ENCODE results near the gene RAE1. TPM values are rescaled to one million over a fixed set of nuclear protein-coding genes. Genes with fewer than 3 reads are reported as not detected.

RAE1 gene
- total RNA-seq, 2 donors from 2014 or later = 15.0 to 20.4 TPM

DNA sequence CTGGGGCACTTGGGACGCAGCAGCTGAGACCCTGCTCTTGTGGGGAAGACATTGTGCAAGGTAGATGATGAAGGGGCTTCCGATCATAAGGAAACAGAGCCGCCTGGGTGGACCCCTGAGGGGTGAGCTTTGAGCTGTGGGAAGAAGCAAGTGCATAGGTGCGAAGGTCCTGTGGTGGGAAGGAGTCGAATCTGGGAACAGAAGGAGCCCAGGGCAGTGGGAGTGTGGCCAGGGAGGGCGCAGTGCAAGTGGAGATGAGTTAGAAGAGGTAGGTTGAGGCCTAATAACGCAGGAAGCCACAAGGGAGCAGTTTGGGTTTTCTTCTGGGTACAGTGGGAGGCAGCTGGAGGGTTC, 50.5 kb downstream of the RAE1 start:
- ATAC-seq (ENCODE audit: insufficient number of reproducible peaks, low FRiP score, low read depth) = no peak
- Histone ChIP-seq H3K4me1 (ENCODE audit: control insufficient read depth in 1 of 2, low read depth in 2 of 2) (peaks cover 20 to 51% of the 10 kb centered on the region in 2 donors), H3K27me3 (replicated peaks; ENCODE audit: insufficient read depth) (no peaks in the 10 kb centered on the region), H3K9me3 (no peaks in the 10 kb centered on the region), H3K36me3 (peaks cover 47% of the 10 kb centered on the region), H3K4me3 (no peak overlapping the region), H3K27ac (no peak overlapping the region)
- TF ChIP-seq, protein P1, sequence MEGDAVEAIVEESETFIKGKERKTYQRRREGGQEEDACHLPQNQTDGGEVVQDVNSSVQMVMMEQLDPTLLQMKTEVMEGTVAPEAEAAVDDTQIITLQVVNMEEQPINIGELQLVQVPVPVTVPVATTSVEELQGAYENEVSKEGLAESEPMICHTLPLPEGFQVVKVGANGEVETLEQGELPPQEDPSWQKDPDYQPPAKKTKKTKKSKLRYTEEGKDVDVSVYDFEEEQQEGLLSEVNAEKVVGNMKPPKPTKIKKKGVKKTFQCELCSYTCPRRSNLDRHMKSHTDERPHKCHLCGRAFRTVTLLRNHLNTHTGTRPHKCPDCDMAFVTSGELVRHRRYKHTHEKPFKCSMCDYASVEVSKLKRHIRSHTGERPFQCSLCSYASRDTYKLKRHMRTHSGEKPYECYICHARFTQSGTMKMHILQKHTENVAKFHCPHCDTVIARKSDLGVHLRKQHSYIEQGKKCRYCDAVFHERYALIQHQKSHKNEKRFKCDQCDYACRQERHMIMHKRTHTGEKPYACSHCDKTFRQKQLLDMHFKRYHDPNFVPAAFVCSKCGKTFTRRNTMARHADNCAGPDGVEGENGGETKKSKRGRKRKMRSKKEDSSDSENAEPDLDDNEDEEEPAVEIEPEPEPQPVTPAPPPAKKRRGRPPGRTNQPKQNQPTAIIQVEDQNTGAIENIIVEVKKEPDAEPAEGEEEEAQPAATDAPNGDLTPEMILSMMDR (IDR thresholded peaks at IDR 0.05) = no peak
- no peak for DNase-seq (ENCODE audit: low spot score)

DNA sequence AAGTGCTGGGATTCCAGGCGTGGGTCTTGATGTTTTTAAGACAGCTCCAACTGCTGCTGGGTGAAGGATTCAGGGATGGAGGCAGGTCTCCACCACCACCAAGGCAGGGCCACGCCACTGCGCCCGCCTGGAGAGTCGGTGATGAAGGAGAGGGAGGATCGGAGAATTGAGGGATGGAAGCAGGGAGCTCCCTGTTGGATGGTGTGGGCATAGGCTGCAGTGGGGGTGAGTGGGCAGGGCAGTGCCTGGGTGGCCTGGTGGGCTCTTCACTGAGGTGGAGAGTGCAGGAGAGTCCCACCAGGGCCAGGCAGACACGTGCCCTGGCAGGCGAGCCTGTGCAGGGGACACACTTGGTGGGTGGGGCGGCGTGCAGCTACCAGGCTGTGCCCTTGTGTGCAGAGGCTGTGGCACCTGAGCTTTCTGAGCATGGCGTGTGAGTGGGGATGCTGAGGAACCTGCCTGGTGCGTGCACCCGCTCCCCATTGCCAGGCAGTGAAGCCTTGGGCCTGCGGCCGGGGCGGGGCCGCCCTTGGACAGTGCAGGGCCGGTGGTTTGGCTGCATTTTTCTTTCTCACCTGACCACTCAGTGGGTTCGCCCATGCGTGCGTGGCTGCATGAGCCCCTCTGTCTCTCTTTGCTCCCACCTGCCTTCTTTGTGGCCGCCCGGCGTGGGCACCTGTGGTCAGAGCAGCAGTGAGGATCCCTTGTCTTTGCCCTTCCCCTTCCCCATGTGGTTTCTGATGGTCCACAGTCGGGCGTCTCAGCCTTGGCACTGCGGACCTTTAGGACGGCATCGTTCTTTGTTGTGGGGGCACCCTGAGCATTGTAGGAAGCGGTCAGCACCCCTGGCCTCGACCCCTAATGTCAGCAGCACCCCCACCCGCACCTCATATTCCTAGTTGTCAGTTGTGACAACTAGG, 51.4 kb downstream of the RAE1 start:
- peaks cover 19 to 43% of the 10 kb centered on the region in 2 donors for H3K4me1 ChIP-seq (ENCODE audit: control insufficient read depth in 1 of 2, low read depth in 2 of 2)

DNA sequence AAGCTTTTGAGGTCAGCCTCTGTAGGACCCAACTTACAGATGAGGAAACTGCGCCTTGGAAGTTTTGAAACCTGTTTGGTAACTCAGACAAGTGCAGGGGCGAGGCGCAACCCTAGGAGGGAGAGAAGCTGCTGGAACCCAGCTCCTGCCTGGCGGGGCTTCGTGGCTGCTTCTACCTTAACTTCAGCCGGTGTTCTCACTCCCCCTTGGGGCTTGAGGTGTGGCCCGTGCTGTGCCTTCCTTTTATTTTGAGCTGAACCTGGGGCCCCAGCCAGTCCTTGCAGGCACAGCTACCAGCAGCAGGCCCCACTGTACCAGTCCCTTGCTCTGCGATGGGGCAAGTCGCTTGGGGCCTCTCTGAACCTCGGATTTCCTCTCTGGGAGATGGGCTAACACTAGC, 52.2 kb downstream of the RAE1 start:
- Histone ChIP-seq H3K4me1 (ENCODE audit: control insufficient read depth in 1 of 2, low read depth in 2 of 2) (peaks cover 11 to 43% of the 10 kb centered on the region in 2 donors), H3K27me3 (replicated peaks; ENCODE audit: insufficient read depth) (no peaks in the 10 kb centered on the region), H3K36me3 (peaks cover 51% of the 10 kb centered on the region), H3K4me3 (no peak overlapping the region), H3K27ac (no peak overlapping the region), H3K9me3 (no peaks in the 10 kb centered on the region)
- TF ChIP-seq, protein P1 (IDR thresholded peaks at IDR 0.05) = no peak
- DNase-seq (ENCODE audit: low spot score) = no peak
- no peak for ATAC-seq (ENCODE audit: insufficient number of reproducible peaks, low FRiP score, low read depth)

More for the DNA sequence above, 51.4 kb downstream of the RAE1 start:
- H3K4me3 ChIP-seq = no peak overlapping the region
- no peak for DNase-seq (ENCODE audit: low spot score)
- TF ChIP-seq, protein P1 (IDR thresholded peaks at IDR 0.05) = no peak
- H3K36me3 ChIP-seq = peaks cover 48% of the 10 kb centered on the region
- no peak overlapping the region for H3K27ac ChIP-seq
- no peaks in the 10 kb centered on the region for H3K27me3 ChIP-seq (replicated peaks; ENCODE audit: insufficient read depth)
- no peaks in the 10 kb centered on the region for H3K9me3 ChIP-seq
- no peak for ATAC-seq (ENCODE audit: insufficient number of reproducible peaks, low FRiP score, low read depth)

DNA sequence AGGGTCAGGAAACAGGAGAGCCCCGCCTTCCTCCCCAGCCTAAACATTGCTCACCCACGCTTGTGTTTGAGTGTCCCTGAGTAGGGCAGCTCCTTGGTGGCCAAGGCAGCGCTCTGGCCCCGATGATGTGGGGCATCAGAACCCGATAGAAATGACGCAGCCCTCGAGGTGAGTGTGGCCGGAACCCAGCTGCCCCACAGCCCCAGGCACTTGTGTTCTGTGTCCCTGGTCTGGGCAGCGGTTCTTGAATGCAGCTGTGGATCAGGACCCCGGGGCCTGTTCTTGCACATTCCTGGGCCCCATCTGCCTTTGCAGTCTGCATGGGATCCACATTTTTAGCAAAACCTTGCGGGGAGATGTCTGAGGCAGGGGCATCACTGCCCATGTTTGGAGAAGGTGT, 53.0 kb downstream of the RAE1 start:
- no peaks in the 10 kb centered on the region for H3K27me3 ChIP-seq (replicated peaks; ENCODE audit: insufficient read depth)
- ATAC-seq (ENCODE audit: insufficient number of reproducible peaks, low FRiP score, low read depth) = no peak
- TF ChIP-seq, protein P1 (IDR thresholded peaks at IDR 0.05) = no peak
- H3K4me3 ChIP-seq = no peak overlapping the region
- H3K9me3 ChIP-seq = no peaks in the 10 kb centered on the region
- H3K4me1 ChIP-seq (ENCODE audit: control insufficient read depth in 1 of 2, low read depth in 2 of 2) = peaks cover 10 to 43% of the 10 kb centered on the region in 2 donors
- H3K27ac ChIP-seq = no peak overlapping the region
- peaks cover 51% of the 10 kb centered on the region for H3K36me3 ChIP-seq
- no peak for DNase-seq (ENCODE audit: low spot score)

DNA sequence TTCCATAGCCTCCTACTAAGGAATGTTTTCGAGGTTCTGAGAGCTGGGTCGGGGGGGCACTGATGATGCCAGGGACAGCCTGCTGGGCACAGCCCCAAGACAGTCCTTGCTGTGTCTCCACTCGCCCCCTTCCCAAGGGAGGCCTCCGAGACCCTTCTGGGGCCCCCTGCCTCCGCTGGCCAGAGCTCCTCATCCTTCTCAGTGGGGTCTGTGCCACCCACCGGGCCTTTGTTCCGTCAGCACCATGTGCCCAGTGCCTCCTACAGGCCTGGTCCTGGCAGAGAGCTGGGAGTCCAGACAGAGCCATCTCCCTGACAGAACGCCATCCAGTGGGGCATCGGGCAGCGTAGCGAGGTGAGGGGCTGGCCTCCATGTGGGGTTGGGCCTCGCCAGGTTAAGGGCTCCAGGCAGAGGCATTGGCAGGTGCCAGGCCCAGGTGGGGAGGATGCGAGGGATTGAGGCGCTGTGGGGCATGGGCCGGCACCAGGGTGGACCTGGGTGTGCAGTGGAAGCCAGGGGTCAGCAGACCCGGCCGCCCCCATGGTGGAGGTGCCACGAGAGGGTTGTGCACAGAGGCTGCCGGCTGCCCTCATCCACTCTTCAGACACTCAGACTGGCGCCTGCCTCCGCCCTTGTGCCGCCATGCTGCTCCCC, 53.5 kb downstream of the RAE1 start:
- TF ChIP-seq, protein P1 (IDR thresholded peaks at IDR 0.05) = no peak
- Histone ChIP-seq H3K27ac (no peak overlapping the region), H3K27me3 (replicated peaks; ENCODE audit: insufficient read depth) (no peaks in the 10 kb centered on the region), H3K4me3 (no peak overlapping the region), H3K4me1 (ENCODE audit: control insufficient read depth in 1 of 2, low read depth in 2 of 2) (peaks cover 10 to 42% of the 10 kb centered on the region in 2 donors), H3K36me3 (peaks cover 51% of the 10 kb centered on the region), H3K9me3 (no peaks in the 10 kb centered on the region)
- DNase-seq (ENCODE audit: low spot score) = no peak
- ATAC-seq (ENCODE audit: insufficient number of reproducible peaks, low FRiP score, low read depth) = no peak
